HG02943 (cell line): ENCODE measurements around the gene LTA.
"Not testable (repeated sequence)": the region's sequence is repeated elsewhere in the genome, so short reads cannot be mapped to it uniquely, and the experiment has no call there.

Experiments
- ATAC-seq: cut with Tn5 transposase; IDR thresholded peaks from one replicate; pipeline ENCODE4 v1.9.1; 2021; ENCODE audit warnings: mild to moderate bottlenecking, low read depth, moderate library complexity; ENCODE audit not compliant: unreplicated experiment

Gene LTA

GRCh38 chr6:31541658-31542521 is 30.2 kb upstream of the LTA start, which contains the start of gene DDX39B:
Gene DDX39B (minus strand): TSS chr6:31542003. CDS start chr6:31540532, 1,471 bp downstream.
- peak; percentile 58 for ATAC-seq

DNA sequence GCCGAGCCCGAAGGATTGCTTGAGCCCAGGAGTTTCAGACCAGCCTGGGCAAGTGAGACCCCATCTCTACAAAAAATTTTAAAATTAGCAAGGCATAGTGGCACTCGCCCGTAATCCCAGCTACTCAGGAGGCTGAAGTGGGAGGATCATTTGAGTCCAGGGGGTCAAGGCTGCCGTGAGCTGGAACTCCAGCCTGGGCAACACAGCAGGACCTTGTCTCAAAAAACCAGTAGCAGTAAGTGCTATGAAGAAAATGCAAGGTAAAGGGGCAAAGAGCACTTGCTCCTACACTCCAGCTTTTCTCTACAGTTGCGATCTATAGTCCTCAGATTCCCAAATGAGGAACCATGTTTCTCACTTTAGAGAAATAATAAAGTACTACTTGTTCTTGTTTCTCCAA is 28.4 kb upstream of the LTA start:
- no peak for ATAC-seq

DNA sequence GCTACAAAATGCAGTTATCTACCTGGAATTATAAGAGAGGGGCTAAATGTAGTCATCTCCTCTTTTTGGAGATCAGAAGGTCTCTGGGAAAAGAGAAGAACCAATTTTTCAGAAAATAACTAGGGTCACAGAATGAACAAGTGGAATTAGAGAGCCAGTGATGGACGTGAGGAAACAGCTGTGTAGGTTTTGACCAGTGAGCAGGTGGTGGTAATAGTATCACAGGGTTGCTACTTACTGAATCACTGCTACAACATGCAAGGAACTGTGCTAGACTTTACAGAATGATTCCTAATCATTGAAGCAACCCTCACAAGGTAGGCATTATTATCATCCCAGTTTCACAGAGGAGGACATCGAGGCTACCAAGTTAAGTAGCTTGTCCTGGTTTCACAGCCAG is 27.4 kb upstream of the LTA start:
- no peak for ATAC-seq

DNA sequence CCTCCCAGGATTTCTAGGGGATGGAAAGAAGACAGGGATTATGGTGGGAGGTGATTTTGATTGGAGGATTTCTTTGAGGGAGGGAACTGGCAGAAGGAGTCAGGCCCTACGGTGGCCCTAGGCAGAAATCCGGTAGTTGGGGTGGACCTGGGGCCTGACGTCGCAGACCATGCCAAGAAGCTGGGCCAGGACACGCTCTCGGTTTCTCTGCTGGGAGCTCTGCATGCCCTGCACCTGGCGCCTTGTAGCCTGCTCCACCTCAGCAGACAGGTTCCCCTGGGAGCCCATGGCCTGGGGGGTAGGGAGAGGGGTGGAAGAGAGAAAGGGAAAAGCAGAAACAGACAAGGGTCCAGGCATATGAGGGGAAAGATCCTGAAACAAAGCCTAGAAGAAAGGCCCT is 26.8 kb upstream of the LTA start:
- ATAC-seq, result no peak

- ATAC-seq, result peak; percentile 33
Measured at GRCh38 chr6:31546339-31546957, 25.6 kb upstream of the LTA start, which contains the start of gene ATP6V1G2. Gene ATP6V1G2 (minus strand): TSS chr6:31546608. CDS start chr6:31546559, 49 bp downstream.

- peak; percentile 42 for ATAC-seq
Measured at GRCh38 chr6:31546958-31547726, 24.9 kb upstream of the LTA start, which contains the start of gene NFKBIL1. Gene NFKBIL1 (plus strand): TSS chr6:31547608. CDS start chr6:31547695, 87 bp downstream.

- no peak for ATAC-seq
Measured at GRCh38 chr6:31547727-31548543, 24.2 kb upstream of the LTA start.

- no peak for ATAC-seq
Measured at GRCh38 chr6:31548544-31548873, 23.6 kb upstream of the LTA start.

GRCh38 chr6:31551371-31551770 is 20.7 kb upstream of the LTA start:
- not testable (repeated sequence) for ATAC-seq

DNA sequence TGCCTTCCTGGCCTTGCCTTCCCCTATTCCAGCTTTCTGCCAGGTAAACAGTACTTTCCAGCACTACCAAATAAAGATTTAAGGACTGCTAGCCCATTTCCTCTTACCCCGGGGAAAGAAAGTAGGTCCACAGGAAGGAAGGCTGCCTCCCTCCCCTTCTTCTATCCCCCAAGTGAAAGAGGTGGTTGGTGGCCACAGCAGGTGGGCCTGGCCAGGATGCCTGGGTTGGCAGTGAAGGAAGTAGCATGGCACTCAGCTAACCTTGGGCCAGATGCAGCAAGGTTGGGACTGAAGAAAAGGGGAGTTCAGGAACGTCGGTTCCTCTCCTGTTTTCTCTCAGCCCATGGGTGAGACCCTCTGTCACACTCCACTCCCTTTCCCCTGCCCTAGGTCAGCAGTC is 15.8 kb upstream of the LTA start:
- no peak for ATAC-seq

GRCh38 chr6:31557443-31558317 is 14.4 kb upstream of the LTA start:
- no peak for ATAC-seq

DNA sequence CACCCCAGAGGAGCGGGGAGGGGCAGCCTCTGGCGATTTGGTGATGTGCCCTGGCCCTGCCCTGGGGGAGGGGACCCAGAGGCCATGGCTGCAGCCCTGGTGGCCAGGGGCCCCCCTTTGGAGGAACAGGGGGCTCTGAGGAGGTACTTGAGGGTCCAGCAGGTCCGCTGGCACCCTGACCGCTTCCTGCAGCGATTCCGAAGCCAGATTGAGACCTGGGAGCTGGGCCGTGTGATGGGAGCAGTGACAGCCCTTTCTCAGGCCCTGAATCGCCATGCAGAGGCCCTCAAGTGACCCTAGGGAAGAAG is 13.8 kb upstream of the LTA start:
- no peak for ATAC-seq

DNA sequence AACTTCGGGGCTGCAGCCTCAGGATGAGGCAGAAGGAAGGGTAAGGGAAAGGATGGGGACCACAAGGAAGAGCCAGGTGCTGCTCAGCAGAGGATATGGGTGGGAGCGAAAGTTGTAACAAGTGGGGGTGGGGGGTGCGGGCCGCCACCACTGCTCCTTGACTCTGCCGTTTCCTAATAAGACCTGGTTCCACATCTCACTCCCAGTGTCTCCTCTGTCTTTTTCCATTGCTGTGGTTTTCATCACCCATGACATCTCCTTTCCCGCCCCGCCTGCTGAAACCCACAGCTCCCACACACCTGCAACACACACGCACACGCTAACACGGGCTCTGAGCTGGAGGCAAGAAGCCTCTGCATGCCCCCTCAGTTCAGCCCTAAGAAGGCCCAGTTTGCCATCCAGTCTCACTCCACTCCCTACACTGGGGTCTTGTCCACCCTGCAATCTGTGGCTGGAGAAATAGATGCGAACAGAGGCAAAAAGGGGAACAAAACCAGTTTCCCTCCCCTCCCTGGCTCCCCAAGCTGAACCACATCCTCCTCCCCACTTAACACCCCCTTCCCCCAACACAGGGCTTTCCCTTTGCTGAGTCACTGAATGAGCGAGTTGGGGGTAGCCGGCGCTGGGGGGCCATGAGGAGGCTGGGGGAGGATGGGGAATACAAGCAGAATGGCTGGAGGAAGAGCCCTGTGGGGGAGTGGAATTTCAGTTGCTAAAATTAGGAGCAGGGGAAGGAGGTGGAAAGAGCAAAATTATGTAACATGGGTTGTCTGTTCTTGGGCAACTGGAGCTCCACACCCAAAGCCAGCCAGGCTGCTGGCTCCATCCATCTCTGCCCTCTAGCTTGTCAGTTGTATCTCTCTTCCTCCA is 13.2 kb upstream of the LTA start:
- ATAC-seq, result no peak

GRCh38 chr6:31559606-31559957 is 12.5 kb upstream of the LTA start:
- no peak for ATAC-seq

- peak; percentile 60 for ATAC-seq
Measured at GRCh38 chr6:31559958-31560696, 12.0 kb upstream of the LTA start.

DNA sequence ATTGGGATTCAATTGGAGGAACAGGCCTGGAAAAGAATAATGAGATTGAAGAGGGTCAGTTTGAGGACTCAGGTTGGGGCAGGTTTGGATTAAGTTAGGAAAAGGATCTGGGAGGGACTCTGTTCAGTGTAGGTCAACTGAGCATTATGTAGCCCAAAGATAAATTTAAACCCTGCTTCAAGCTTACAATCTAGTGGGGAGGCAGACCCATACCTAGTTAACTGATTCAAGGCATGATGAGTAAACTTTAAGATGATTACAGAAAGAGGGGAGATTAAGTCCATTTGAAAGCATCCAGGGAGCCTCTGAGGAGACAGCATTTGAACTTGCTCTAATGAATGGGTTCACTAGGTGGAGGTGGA is 11.4 kb upstream of the LTA start:
- no peak for ATAC-seq

DNA sequence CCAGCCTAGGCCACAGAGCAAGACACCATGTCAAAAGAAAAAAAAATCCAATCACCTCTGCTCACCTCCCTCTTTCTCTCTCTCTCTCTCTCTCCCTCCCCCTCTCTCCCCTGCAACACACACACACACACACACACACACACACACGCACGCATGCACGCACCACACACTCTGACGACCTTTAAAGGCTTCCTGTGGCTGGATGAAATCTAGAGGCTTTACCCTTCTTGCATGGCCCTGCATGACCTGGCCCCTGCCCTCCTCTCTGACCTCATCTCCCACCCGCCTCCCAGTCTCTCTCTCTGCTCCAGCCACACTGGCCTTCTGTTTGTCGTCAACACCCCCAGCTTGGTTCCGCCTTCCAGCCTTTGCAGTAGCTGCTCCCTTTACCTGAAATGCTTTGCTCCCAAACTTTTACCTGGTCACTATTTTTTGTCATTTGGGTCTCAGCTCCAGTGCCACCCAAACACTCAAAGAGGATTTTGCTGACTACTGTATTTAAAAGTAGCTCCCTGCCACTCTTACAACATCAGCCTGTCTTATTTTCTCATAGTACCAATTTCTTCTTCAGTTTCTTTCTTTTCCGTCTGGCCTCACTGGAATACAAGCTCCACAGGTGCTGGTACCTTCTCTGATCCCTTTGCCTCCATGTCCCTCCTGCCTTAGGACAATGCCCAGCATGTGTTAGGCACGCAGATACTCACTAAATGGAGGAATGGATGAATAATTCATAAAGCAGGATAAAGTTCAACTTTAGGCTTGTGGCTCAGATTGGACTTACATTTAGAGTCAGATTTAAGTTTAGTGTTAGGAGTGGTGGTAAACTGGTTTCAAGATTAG is 4.3 kb upstream of the LTA start:
- no peak for ATAC-seq
